IPS-11a (cell line): ENCODE data around the gene PRF1.
"Not testable (repeated sequence)": the region's sequence is repeated elsewhere in the genome, so short reads cannot be mapped to it uniquely, and the experiment has no call there.

Source experiments
- H3K4me3 ChIP-seq: one replicate; pipeline ENCODE4 v1.5.1; 2013; ENCODE audit warnings: low read depth, low read length, control low read depth

The PRF1 gene

DNA sequence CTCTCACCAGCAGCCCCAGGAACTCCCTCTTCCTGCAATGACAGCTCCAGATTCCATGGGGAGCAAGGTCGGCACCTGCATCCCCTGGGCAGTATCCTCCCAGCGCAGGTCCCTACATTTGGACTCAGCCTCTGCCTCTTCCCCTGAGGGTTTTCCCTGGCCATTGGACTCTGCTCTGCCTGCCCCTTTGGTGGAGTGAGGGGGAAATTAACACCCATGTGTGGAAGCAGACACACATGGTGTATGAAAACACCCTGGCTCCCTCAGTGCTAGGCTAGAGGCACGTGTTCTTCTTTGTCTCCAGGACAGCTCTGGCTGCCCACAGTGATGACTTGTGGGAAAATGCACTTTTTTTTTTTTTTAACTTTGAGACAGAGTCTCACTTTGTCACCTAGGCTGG is 8.4 kb downstream of the PRF1 start:
- no peak overlapping the region for H3K4me3 ChIP-seq

- no peak overlapping the region for H3K4me3 ChIP-seq
These were observed 9.0 kb downstream of the PRF1 start for GRCh38 chr10:70593513-70593890.

- no peak overlapping the region for H3K4me3 ChIP-seq
These were observed 9.6 kb downstream of the PRF1 start for GRCh38 chr10:70592746-70593512.

DNA sequence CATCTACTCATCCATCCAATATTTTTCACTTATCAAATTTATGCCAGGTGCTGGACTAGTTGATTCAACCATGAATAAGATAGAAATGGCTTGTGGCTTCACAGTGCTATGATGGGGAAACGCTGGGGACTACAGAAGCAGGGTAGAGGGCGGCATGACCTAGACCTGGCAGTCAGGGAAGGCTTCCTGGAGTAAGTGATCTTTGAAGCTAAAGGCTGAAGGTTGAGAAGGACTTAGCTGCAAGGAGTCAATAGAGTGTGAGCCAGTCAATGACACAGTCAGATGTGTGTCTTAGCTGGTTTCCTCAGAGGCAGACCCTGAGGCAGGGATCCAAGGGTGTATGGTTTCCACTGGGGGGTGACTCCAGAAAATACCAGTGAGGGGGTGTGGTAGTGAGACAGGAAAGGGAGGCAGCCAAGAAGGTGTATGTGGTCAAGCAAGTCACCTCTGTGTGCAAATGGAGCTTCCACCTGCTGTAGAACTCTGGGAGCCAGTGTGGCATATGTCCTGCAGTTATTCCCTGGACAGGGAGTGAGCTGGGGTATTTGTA is 10.3 kb downstream of the PRF1 start:
- no peak overlapping the region for H3K4me3 ChIP-seq

GRCh38 chr10:70590655-70591416 is 11.7 kb downstream of the PRF1 start:
- no peak overlapping the region for H3K4me3 ChIP-seq

- no peak overlapping the region for H3K4me3 ChIP-seq
These were observed 12.5 kb downstream of the PRF1 start for GRCh38 chr10:70589762-70590654.

- no peak overlapping the region for H3K4me3 ChIP-seq
These were observed 13.5 kb downstream of the PRF1 start for GRCh38 chr10:70588859-70589570.

DNA sequence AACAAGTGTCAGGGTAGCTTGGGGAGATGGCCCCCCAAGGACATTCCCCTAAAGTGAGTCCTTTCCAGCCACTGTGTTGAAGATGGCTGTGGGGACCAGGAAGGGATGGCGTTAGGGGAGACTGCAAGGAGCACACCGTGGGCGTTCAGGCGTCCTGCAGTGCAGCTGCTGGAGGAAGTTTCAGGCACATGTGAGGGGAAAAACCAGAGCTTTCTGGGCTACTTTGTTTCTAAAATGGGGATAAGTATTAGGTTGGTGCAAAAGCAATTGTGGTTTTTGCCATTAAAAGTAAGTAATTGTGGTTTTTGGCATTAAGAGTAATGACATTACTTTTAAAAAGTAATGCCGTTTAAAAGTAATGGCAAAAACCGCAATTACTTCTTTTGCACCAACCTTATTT is 14.3 kb downstream of the PRF1 start:
- H3K4me3 ChIP-seq: no peak overlapping the region

- H3K4me3 ChIP-seq: no peak overlapping the region
These were observed 15.4 kb downstream of the PRF1 start for GRCh38 chr10:70587045-70587658.

DNA sequence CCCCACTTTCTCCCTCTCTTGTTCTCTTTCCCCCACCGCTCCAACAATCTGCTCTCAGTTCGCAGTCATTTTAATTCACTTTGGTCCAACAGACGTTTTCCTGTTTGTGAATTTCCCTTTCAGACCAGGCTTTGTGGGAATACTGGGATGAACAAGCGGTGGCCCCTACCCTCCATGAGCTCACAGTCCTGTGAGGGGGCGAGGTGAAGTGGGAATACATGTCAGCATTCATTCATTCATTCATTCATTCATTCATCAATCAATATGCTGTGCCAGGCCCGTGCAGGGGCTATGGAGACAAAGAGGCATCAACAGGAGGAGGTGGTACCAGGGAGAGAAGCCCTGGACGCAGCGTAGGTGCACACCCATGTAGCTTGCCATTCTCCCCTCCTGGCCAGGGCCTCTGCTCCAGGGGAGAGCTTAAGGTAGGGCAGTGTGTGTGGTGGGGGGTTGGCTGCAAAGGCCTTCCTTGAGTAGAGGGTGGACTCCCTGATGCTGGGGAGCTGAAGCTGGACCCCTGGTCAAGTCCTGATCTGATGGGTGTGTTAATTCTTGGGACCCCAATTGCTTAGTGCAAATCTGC is 16.1 kb downstream of the PRF1 start:
- no peak overlapping the region for H3K4me3 ChIP-seq

- H3K4me3 ChIP-seq: no peak overlapping the region
These were observed 16.9 kb downstream of the PRF1 start for GRCh38 chr10:70585578-70586169.

DNA sequence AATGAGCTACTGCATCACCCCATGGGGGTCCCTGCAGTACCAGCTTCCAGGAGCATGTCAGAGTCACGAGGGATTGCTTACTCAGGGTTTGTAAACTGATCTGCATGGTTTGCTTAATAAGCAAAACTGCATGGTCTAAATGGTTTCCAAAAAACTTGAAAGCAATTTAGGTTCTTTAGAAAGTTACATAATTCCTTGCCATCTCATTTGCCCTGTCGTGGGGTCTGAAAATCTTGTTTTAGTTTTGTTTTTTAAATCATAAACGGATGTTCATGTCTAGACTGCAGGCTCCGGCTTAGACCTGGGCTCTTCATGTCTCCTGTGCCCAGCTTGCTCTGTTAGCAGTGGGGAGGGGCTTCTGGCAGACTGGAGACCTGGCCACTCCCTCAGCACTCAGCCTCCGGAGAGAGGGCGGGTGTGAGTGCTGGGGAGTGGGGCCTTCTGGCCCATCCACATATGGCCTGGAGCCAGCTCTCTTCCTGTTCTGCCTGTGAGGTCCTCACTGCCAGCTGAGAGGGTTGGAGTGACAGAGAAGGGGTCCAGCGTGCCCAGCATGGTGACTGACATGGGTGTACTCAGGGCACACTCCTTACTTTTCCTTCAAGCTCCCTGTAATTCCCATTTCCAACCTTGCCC is 17.5 kb downstream of the PRF1 start:
- no peak overlapping the region for H3K4me3 ChIP-seq

DNA sequence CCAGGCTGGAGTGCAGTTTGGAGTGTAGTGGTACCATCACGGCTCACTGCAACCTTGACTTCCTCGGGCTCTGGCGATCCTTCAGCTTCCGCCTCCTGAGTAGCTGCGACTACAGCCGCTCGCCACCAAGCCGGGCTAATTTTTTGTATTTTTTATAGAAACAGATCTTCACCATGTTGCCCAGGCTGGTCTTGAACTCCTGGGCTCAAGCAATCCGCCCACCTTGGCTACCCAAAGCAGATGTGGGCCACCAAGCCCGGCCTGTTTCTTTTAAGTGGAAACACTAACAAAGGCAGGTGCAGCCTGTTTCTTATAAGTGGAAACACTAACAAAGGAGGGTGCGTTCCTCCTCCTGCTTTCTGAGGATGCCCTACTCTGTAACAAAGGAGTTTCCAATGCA is 18.2 kb downstream of the PRF1 start:
- no peak overlapping the region for H3K4me3 ChIP-seq

DNA sequence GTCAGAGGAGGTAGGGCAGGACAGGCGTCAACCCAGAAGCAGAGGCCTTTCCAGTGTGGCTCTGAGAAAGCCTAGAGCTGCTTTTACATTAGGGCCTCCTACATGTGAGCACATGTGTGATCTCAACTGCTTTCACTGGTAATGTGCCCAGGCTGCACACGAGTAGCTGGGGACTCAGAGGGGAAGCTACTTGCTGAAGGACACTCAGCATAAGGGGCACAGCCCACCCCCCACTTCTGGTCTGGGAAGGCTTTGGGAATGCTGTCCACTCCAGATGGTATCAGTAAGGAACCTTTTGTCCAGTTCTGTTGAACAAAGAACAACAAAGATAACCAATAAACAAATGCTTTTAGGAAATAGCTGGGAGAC is 18.9 kb downstream of the PRF1 start:
- no peak overlapping the region for H3K4me3 ChIP-seq

GRCh38 chr10:70582793-70583668 is 19.5 kb downstream of the PRF1 start:
- no peak overlapping the region for H3K4me3 ChIP-seq

DNA sequence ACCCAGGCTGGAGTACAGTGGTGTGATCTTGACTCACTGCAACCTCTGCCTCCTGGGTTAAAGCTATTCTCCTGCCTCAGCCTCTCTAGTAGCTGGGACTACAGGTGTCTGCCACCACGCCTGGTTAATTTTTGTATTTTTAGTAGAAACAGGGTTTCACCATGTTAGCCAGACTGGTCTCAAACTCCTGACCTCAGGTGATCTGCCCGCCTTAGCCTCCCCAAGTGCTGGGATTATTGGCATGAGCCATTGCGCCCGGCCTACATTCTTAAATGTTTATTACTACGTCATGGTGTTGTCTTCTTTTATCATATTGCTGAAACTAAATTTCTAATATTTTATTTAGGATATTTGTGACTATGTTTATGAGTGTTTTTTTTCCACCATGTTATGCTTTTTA is 21.4 kb downstream of the PRF1 start:
- H3K4me3 ChIP-seq: not testable (repeated sequence)

DNA sequence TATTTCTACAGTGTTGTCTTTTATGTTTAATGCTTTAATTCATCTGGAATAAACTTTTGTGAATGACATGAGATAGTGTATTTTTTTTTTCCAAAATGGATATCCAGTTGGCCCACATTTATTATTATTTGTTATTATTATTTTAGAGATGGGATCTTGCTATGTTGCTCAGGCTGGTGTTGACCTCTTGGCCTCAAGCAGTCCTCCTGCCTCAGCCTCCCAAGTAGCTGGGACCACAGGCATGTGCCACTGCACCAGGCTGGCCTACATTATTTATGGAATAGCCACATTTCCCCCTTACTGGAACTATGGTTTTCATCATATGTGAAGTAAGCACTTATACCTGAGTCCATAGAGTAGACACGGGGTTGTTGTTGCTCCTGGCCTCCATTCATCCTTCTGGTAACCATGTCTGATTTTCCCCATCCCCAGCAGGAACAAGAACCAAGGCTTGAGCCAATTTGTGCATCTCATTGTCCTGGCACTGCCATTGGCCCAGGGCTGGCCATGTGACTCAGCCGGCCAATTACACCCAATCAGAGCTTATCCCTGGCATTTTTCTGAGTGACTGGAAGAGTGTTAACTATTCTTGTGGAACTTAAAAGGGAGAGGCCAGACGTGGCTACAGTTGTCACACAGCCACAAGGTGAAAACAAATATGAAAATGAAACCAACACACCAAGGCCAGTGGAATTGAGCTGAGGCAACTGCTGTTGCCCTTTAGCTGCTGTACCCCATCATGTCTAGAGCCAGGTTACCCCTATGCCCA is 23.1 kb downstream of the PRF1 start:
- H3K4me3 ChIP-seq: no peak overlapping the region
